GM21786 (cell line): ENCODE results near the gene CD200.

ENCODE experiments used
- ATAC-seq: cut with Tn5 transposase; IDR thresholded peaks from one replicate; pipeline ENCODE4 v1.9.1; 2021; ENCODE audit not compliant: unreplicated experiment

The CD200 gene

GRCh38 chr3:112333002-112333380, at the start of gene CD200:
Gene CD200, plus strand, starts transcription at chr3:112333156. Its CDS starts 57 bp downstream, at chr3:112333213.
- ATAC-seq, result peak; percentile 64

- ATAC-seq, result no peak
Measured at GRCh38 chr3:112289011-112289410, 43.9 kb upstream of the CD200 start.

- peak; percentile 75 for ATAC-seq
Measured at GRCh38 chr3:112293368-112294321, 39.3 kb upstream of the CD200 start, which contains the start of gene SLC9C1. Gene SLC9C1, minus strand, starts transcription at chr3:112294216. Its CDS starts 7,425 bp downstream, at chr3:112286791.

- ATAC-seq, result peak; percentile 33
Measured at GRCh38 chr3:112297714-112298113, 35.2 kb upstream of the CD200 start.

GRCh38 chr3:112298781-112299180, 34.2 kb upstream of the CD200 start:
- no peak for ATAC-seq

GRCh38 chr3:112302150-112302830, 30.7 kb upstream of the CD200 start:
- no peak for ATAC-seq

- no peak for ATAC-seq
Measured at GRCh38 chr3:112302881-112303763, 29.8 kb upstream of the CD200 start.

GRCh38 chr3:112303764-112304325, 29.1 kb upstream of the CD200 start:
- no peak for ATAC-seq

- ATAC-seq, result no peak
Measured at GRCh38 chr3:112304611-112305010, 28.3 kb upstream of the CD200 start.

GRCh38 chr3:112306825-112307224, 26.1 kb upstream of the CD200 start:
- ATAC-seq, result no peak

GRCh38 chr3:112307557-112307956, 25.4 kb upstream of the CD200 start:
- no peak for ATAC-seq

GRCh38 chr3:112308151-112308911, 24.6 kb upstream of the CD200 start:
- ATAC-seq, result no peak

GRCh38 chr3:112314649-112315048, 18.3 kb upstream of the CD200 start:
- no peak for ATAC-seq

- ATAC-seq, result no peak
Measured at GRCh38 chr3:112315791-112316190, 17.2 kb upstream of the CD200 start.

GRCh38 chr3:112319516-112320276, 13.3 kb upstream of the CD200 start:
- no peak for ATAC-seq

- ATAC-seq, result no peak
Measured at GRCh38 chr3:112320691-112321090, 12.3 kb upstream of the CD200 start.

GRCh38 chr3:112321867-112322652, 10.9 kb upstream of the CD200 start:
- no peak for ATAC-seq

- peak; percentile 100 for ATAC-seq
Measured at GRCh38 chr3:112327371-112327951, 5.5 kb upstream of the CD200 start.
